Ovary (tissue), 9 donors: ENCODE results near the gene FAT2. TPM values are rescaled to one million over a fixed set of nuclear protein-coding genes. Genes with fewer than 3 reads are reported as not detected.

Source experiments
- DNase-seq, 5 donors: peaks; one replicate each; pipeline ENCODE4 v3.0.0-alpha.2; 2019 to 2020
- H3K27ac ChIP-seq, 2 donors: fragments of 200-600 bp; one replicate each; pipeline versions ENCODE4 v1.5.1 to v1.8.0; 2019 to 2022
- H3K27me3 ChIP-seq: fragments of 200-600 bp; one replicate; pipeline ENCODE4 v1.8.0; 2022
- H3K36me3 ChIP-seq: fragments of 200-600 bp; sonication (generic); one replicate; pipeline ENCODE4 v1.5.1; 2019
- H3K4me1 ChIP-seq: one replicate; pipeline ENCODE4 v1.8.1; 2013; ENCODE audit warnings: mild to moderate bottlenecking, moderate library complexity; ENCODE audit not compliant: insufficient read depth
- H3K4me3 ChIP-seq: fragments of 200-600 bp; sonication (generic); one replicate; pipeline ENCODE4 v1.5.1; 2017
- H3K9me3 ChIP-seq, 2 donors: fragments of 200-600 bp in 1 of 2; sonication (generic) in 1 of 2; one replicate each; pipeline versions ENCODE4 v1.5.1 to v1.8.1; 2013 to 2019; ENCODE audit warnings: mild to moderate bottlenecking in 1 of 2, moderate library complexity in 1 of 2
- CTCF ChIP-seq, 3 donors: fragments of 450-650 bp in 2 of 3; fragments of 200-600 bp in 1 of 3; IDR thresholded peaks; one replicate each; pipeline versions ENCODE4 v1.5.1 to v1.8.0; 2016 to 2022; ENCODE audit warnings: antibody characterized with exemption in 3 of 3, mild to moderate bottlenecking in 1 of 3
- EP300 ChIP-seq: sonication (generic); formaldehyde crosslinking; IDR thresholded peaks from one replicate; pipeline ENCODE4 v1.6.1; 2017; ENCODE audit warnings: antibody characterized with exemption
- POLR2A ChIP-seq: fragments of 450-650 bp; IDR thresholded peaks from one replicate; pipeline ENCODE4 v1.6.1; 2017; ENCODE audit warnings: antibody characterized with exemption, mild to moderate bottlenecking, moderate library complexity
- WGBS, 3 donors: extraction: QIAGEN DNeasy Blood & Tissue Kit in 1 of 3; methylation state at CpG; one replicate each; pipeline versions ENCODE4 v1.1.5 to v1.1.7; 2013 to 2017; 5-methylcytosine and 5-hydroxymethylcytosine counted together
- intact Hi-C, 4 donors: fragments of 100-400 bp; cut with DNase I; formaldehyde crosslinking; loops; one replicate each; pipeline versions ENCODE4 v1.11.0 to v1.15.1; 2022 to 2023
- polyA plus RNA-seq, 2 donors: library from polyadenylated mRNA; stranded (reverse); fragments of 200-250 nt in 1 of 2; fragments of 350-450 nt in 1 of 2; fragmentation: Illumina TruSeq in 1 of 2; extraction: RNeasy Lipid Tissue Mini Kit (QIAGEN cat#74804) in 1 of 2; gene quantifications; one replicate each; pipeline ENCODE4 v1.2.3, GENCODE V29; 2013 to 2014
- total RNA-seq, 7 donors: library from RNA; depleted of rRNA in 2 of 7; stranded (reverse); fragments of >200 nt in 2 of 7; fragmentation: NEBNext Ultra II Directional in 3 of 7; extraction: Animal tissue kit (Norgen Biotek cat#: 25700) in 3 of 7; gene quantifications; one replicate each; pipeline versions ENCODE4 v1.1.0 to v1.2.4, GENCODE V29; 2016 to 2023
- donor health status: DM: no; HTN: no; CAD: no; lungs with moderate emphysema.
- donor health status: DM: no; HTN: no; CAD: no.
- donor health status: Bipolar disorder and iron deficiency.
- donor health status: DM: yes; HTN: yes; CAD: no.
- donor health status: DM: no; HTN: no; CAD: no.
- donor health status: DM: yes; HTN: yes; CAD: no.

The FAT2 gene
- total and polyA plus RNA-seq, 9 donors, result 0.01 to 0.74 (median 0.14) TPM; not detected in 1

GRCh38 chr5:151633892-151634291 is 42.8 kb upstream of the FAT2 start:
- WGBS, 3 donors, result 88 to 100% (median 98%) methylated on average over 1 of the region's 1 CpG
- Histone ChIP-seq H3K36me3 (no peaks in the 10 kb centered on the region), H3K27me3 (no peaks in the 10 kb centered on the region), H3K9me3 (no peaks in the 10 kb centered on the region), H3K4me1 (peaks cover 3% of the 10 kb centered on the region), H3K27ac (no peak overlapping the region), H3K4me3 (no peak overlapping the region)
- intact Hi-C loops, result no loop called here
- TF ChIP-seq EP300 (no peak), POLR2A (no peak), CTCF (IDR thresholded peaks at IDR 0.05) (no peak)
- DNase-seq, result no peak

- Histone ChIP-seq H3K9me3 (no peaks in the 10 kb centered on the region), H3K36me3 (no peaks in the 10 kb centered on the region), H3K27ac (no peak overlapping the region), H3K4me1 (peaks cover 6% of the 10 kb centered on the region), H3K27me3 (no peaks in the 10 kb centered on the region), H3K4me3 (no peak overlapping the region)
- no peak for DNase-seq
- 89 to 90% (median 89%) methylated on average over 8 of the region's 8 CpGs for WGBS, 3 donors
- TF ChIP-seq EP300 (no peak), POLR2A (no peak), CTCF (IDR thresholded peaks at IDR 0.05) (no peak)
- intact Hi-C loops, result no loop called here
Observed at GRCh38 chr5:151632941-151633340, 41.8 kb upstream of the FAT2 start.

GRCh38 chr5:151632524-151632923 is 41.4 kb upstream of the FAT2 start:
- H3K36me3 ChIP-seq, result no peaks in the 10 kb centered on the region
- DNase-seq, result peak in 3 of 5 donors; percentile 36 to 79 (median 47)
- H3K27me3 ChIP-seq, result no peaks in the 10 kb centered on the region
- no peak for TF ChIP-seq EP300
- no peak for TF ChIP-seq CTCF (IDR thresholded peaks at IDR 0.05)
- TF ChIP-seq POLR2A, result no peak
- H3K4me1 ChIP-seq, result peaks cover 6% of the 10 kb centered on the region
- intact Hi-C loops, result no loop called here
- no peak overlapping the region for H3K27ac ChIP-seq
- 41 to 49% (median 41%) methylated on average over 15 of the region's 15 CpGs for WGBS, 3 donors
- H3K4me3 ChIP-seq, result no peak overlapping the region
- no peaks in the 10 kb centered on the region for H3K9me3 ChIP-seq

GRCh38 chr5:151631941-151632340 is 40.8 kb upstream of the FAT2 start:
- Histone ChIP-seq H3K27me3 (no peaks in the 10 kb centered on the region), H3K9me3 (no peaks in the 10 kb centered on the region), H3K27ac (no peak overlapping the region), H3K4me1 (peaks cover 6% of the 10 kb centered on the region), H3K4me3 (no peak overlapping the region), H3K36me3 (no peaks in the 10 kb centered on the region)
- intact Hi-C loops, result no loop called here
- no peak for TF ChIP-seq CTCF (IDR thresholded peaks at IDR 0.05)
- no peak for TF ChIP-seq EP300
- DNase-seq, result no peak
- 92 to 95% (median 93%) methylated on average over 5 of the region's 5 CpGs for WGBS, 3 donors

GRCh38 chr5:151630088-151630487 is 39.0 kb upstream of the FAT2 start:
- Histone ChIP-seq H3K4me1 (peaks cover 5% of the 10 kb centered on the region), H3K36me3 (no peaks in the 10 kb centered on the region), H3K27ac (no peak overlapping the region), H3K27me3 (no peaks in the 10 kb centered on the region), H3K9me3 (no peaks in the 10 kb centered on the region), H3K4me3 (no peak overlapping the region)
- TF ChIP-seq CTCF (IDR thresholded peaks at IDR 0.05) (no peak), EP300 (no peak)
- DNase-seq, result no peak
- intact Hi-C loops, result no loop called here
